Ovary (tissue), 9 donors: ENCODE results near the gene KIRREL1. TPM values are rescaled to one million over a fixed set of nuclear protein-coding genes. Genes with fewer than 3 reads are reported as not detected.
A peak's percentile ranks its signal among the peaks of the same experiment; 100 is the strongest.

Experiments
- DNase-seq, 5 donors: peaks; one replicate each; pipeline ENCODE4 v3.0.0-alpha.2; 2019 to 2020
- H3K27ac ChIP-seq, 2 donors: fragments of 200-600 bp; one replicate each; pipeline versions ENCODE4 v1.5.1 to v1.8.0; 2019 to 2022
- H3K27me3 ChIP-seq: fragments of 200-600 bp; one replicate; pipeline ENCODE4 v1.8.0; 2022
- H3K36me3 ChIP-seq: fragments of 200-600 bp; sonication (generic); one replicate; pipeline ENCODE4 v1.5.1; 2019
- H3K4me1 ChIP-seq: one replicate; pipeline ENCODE4 v1.8.1; 2013; ENCODE audit warnings: mild to moderate bottlenecking, moderate library complexity; ENCODE audit not compliant: insufficient read depth
- H3K4me3 ChIP-seq: fragments of 200-600 bp; sonication (generic); one replicate; pipeline ENCODE4 v1.5.1; 2017
- H3K9me3 ChIP-seq, 2 donors: fragments of 200-600 bp in 1 of 2; sonication (generic) in 1 of 2; one replicate each; pipeline versions ENCODE4 v1.5.1 to v1.8.1; 2013 to 2019; ENCODE audit warnings: mild to moderate bottlenecking in 1 of 2, moderate library complexity in 1 of 2
- EP300 ChIP-seq: sonication (generic); formaldehyde crosslinking; IDR thresholded peaks from one replicate; pipeline ENCODE4 v1.6.1; 2017; ENCODE audit warnings: antibody characterized with exemption
- POLR2A ChIP-seq: fragments of 450-650 bp; IDR thresholded peaks from one replicate; pipeline ENCODE4 v1.6.1; 2017; ENCODE audit warnings: antibody characterized with exemption, mild to moderate bottlenecking, moderate library complexity
- WGBS, 3 donors: extraction: QIAGEN DNeasy Blood & Tissue Kit in 1 of 3; methylation state at CpG; one replicate each; pipeline versions ENCODE4 v1.1.5 to v1.1.7; 2013 to 2017; 5-methylcytosine and 5-hydroxymethylcytosine counted together
- intact Hi-C, 4 donors: fragments of 100-400 bp; cut with DNase I; formaldehyde crosslinking; loops; one replicate each; pipeline versions ENCODE4 v1.11.0 to v1.15.1; 2022 to 2023
- polyA plus RNA-seq, 2 donors: library from polyadenylated mRNA; stranded (reverse); fragments of 200-250 nt in 1 of 2; fragments of 350-450 nt in 1 of 2; fragmentation: Illumina TruSeq in 1 of 2; extraction: RNeasy Lipid Tissue Mini Kit (QIAGEN cat#74804) in 1 of 2; gene quantifications; one replicate each; pipeline ENCODE4 v1.2.3, GENCODE V29; 2013 to 2014
- total RNA-seq, 7 donors: library from RNA; depleted of rRNA in 2 of 7; stranded (reverse); fragments of >200 nt in 2 of 7; fragmentation: NEBNext Ultra II Directional in 3 of 7; extraction: Animal tissue kit (Norgen Biotek cat#: 25700) in 3 of 7; gene quantifications; one replicate each; pipeline versions ENCODE4 v1.1.0 to v1.2.4, GENCODE V29; 2016 to 2023
- TF ChIP-seq, protein P1 (sequence below), 3 donors: fragments of 450-650 bp in 2 of 3; fragments of 200-600 bp in 1 of 3; IDR thresholded peaks; one replicate each; pipeline versions ENCODE4 v1.5.1 to v1.8.0; 2016 to 2022; ENCODE audit warnings: antibody characterized with exemption in 3 of 3, mild to moderate bottlenecking in 1 of 3
- donor health status: DM: no; HTN: no; CAD: no; lungs with moderate emphysema.
- donor health status: DM: no; HTN: no; CAD: no.
- donor health status: Bipolar disorder and iron deficiency.
- donor health status: DM: yes; HTN: yes; CAD: no.
- donor health status: DM: no; HTN: no; CAD: no.
- donor health status: DM: yes; HTN: yes; CAD: no.

The KIRREL1 gene
- total and polyA plus RNA-seq, 9 donors: 29.9 to 90.0 (median 65.8) TPM

- peaks cover 6% of the 10 kb centered on the region for H3K4me1 ChIP-seq
- TF ChIP-seq, protein P1, sequence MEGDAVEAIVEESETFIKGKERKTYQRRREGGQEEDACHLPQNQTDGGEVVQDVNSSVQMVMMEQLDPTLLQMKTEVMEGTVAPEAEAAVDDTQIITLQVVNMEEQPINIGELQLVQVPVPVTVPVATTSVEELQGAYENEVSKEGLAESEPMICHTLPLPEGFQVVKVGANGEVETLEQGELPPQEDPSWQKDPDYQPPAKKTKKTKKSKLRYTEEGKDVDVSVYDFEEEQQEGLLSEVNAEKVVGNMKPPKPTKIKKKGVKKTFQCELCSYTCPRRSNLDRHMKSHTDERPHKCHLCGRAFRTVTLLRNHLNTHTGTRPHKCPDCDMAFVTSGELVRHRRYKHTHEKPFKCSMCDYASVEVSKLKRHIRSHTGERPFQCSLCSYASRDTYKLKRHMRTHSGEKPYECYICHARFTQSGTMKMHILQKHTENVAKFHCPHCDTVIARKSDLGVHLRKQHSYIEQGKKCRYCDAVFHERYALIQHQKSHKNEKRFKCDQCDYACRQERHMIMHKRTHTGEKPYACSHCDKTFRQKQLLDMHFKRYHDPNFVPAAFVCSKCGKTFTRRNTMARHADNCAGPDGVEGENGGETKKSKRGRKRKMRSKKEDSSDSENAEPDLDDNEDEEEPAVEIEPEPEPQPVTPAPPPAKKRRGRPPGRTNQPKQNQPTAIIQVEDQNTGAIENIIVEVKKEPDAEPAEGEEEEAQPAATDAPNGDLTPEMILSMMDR (IDR thresholded peaks at IDR 0.05): no peak
- no peak for TF ChIP-seq POLR2A
- TF ChIP-seq EP300: no peak
- no peaks in the 10 kb centered on the region for H3K9me3 ChIP-seq
- DNase-seq: peak in 1 of 5 donors; percentile 32
- H3K4me3 ChIP-seq: no peak overlapping the region
- intact Hi-C loops: loop anchor here in 1 of 4 donors (10.0 kb wide), 1 partner anchor 110 kb away; no protein-coding TSS in a partner anchor
- no peaks in the 10 kb centered on the region for H3K27me3 ChIP-seq
- 78 to 87% (median 82%) methylated on average over 14 of the region's 14 CpGs for WGBS, 3 donors
- no peak overlapping the region for H3K27ac ChIP-seq
- H3K36me3 ChIP-seq: no peaks in the 10 kb centered on the region
Observed at GRCh38 chr1:158094571-158094970, 101.1 kb downstream of the KIRREL1 start.

DNA sequence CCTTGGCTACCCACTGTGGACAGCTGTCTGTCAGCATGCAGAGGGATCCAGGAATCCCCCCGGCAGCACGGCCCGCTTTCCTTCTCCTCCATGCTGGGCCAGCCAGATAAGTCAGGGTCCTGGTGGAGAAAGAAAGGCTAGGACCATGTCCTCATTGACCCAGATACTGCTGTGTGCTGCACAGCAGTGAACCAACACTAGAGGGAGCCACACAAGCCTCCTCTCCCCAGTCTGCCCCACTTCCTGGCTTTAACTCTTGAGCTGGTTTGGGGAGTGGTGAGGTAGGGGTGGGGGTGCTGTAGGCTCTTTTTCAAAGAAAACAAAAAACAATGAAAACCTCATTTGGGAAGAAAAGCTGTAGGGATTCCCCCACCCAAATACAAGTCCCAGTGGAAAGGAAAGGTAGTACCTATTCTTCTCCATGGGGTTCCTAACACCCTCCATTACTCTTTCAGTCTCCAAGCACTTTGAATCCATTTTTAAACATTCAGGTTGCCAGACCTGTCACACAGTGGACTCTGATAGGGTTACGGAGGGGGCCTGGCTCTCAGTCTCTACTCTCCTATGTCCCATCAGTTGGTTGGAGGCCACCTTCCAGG lies 102.4 kb downstream of the KIRREL1 start:
- no peak for DNase-seq
- H3K4me3 ChIP-seq: no peak overlapping the region
- H3K36me3 ChIP-seq: no peaks in the 10 kb centered on the region
- no peak overlapping the region for H3K27ac ChIP-seq
- H3K4me1 ChIP-seq: peaks cover 10% of the 10 kb centered on the region
- no peaks in the 10 kb centered on the region for H3K27me3 ChIP-seq
- intact Hi-C loops: loop anchor here in 1 of 4 donors (10.0 kb wide), 1 partner anchor 111 kb away; no protein-coding TSS in a partner anchor
- 86 to 91% (median 91%) methylated on average over 4 of the region's 4 CpGs for WGBS, 3 donors
- TF ChIP-seq POLR2A (no peak), EP300 (no peak)
- TF ChIP-seq, protein P1 (IDR thresholded peaks at IDR 0.05): peak in 2 of 3 donors; percentile 15 to 18
- no peaks in the 10 kb centered on the region for H3K9me3 ChIP-seq

- H3K36me3 ChIP-seq: no peaks in the 10 kb centered on the region
- WGBS, 3 donors: 26 to 43% (median 32%) methylated on average over 5 of the region's 5 CpGs
- peak overlapping the region in 1 of 2 donors; percentile 16 for H3K27ac ChIP-seq
- DNase-seq: no peak
- intact Hi-C loops: loop anchor here in 1 of 4 donors (10.0 kb wide), 1 partner anchor 113 kb away; no protein-coding TSS in a partner anchor
- no peak overlapping the region for H3K4me3 ChIP-seq
- H3K4me1 ChIP-seq: peaks cover 10% of the 10 kb centered on the region
- no peaks in the 10 kb centered on the region for H3K27me3 ChIP-seq
- TF ChIP-seq POLR2A (no peak), EP300 (no peak)
- TF ChIP-seq, protein P1 (IDR thresholded peaks at IDR 0.05): no peak
- no peaks in the 10 kb centered on the region for H3K9me3 ChIP-seq
Observed at GRCh38 chr1:158098256-158098655, 104.8 kb downstream of the KIRREL1 start.

- Histone ChIP-seq H3K4me3 (no peak overlapping the region), H3K27me3 (no peaks in the 10 kb centered on the region), H3K4me1 (peaks cover 10% of the 10 kb centered on the region), H3K9me3 (no peaks in the 10 kb centered on the region), H3K36me3 (no peaks in the 10 kb centered on the region), H3K27ac (peak overlapping the region in 1 of 2 donors; percentile 16)
- 77 to 88% (median 82%) methylated on average over 3 of the region's 3 CpGs for WGBS, 3 donors
- DNase-seq: no peak
- intact Hi-C loops: loop anchor here in 1 of 4 donors (10.0 kb wide), 1 partner anchor 114 kb away; no protein-coding TSS in a partner anchor
- TF ChIP-seq POLR2A: no peak
- TF ChIP-seq, protein P1 (IDR thresholded peaks at IDR 0.05): no peak
Observed at GRCh38 chr1:158099185-158099584, 105.7 kb downstream of the KIRREL1 start.
